Measurements from ENCODE around the gene AGPAT3. TPM values are rescaled to one million over a fixed set of nuclear protein-coding genes. Genes with fewer than 3 reads are reported as not detected.
A peak's percentile ranks its signal among the peaks of the same experiment; 100 is the strongest.

The AGPAT3 gene
- total RNA-seq, 4 donors from 2014 or later = 40.6 to 80.5 (median 65.3) TPM

GRCh38 chr21:43859747-43860214 is 5.2 kb upstream of the AGPAT3 start:
- DNase-seq = no peak
- Histone ChIP-seq H3K36me3 (no peaks in the 10 kb centered on the region), H3K27ac (no peak overlapping the region), H3K27me3 (no peaks in the 10 kb centered on the region), H3K4me1 (peaks cover 0 to 11% of the 10 kb centered on the region in 2 donors), H3K4me3 (replicated peaks in 1 of 3) (no peak overlapping the region), H3K9me3 (no peaks in the 10 kb centered on the region)
- 88 to 90% methylated on average over 8 of the region's 8 CpGs for WGBS, 2 donors
- intact Hi-C loops (cut with DNase I) = no loop called here
- TF ChIP-seq CTCF (IDR thresholded peaks at IDR 0.05) (no peak), POLR2A (IDR thresholded peaks at IDR 0.05) (no peak)

- DNase-seq = no peak
- no peak for TF ChIP-seq POLR2A (IDR thresholded peaks at IDR 0.05)
- no peak for TF ChIP-seq CTCF (IDR thresholded peaks at IDR 0.05)
- no peaks in the 10 kb centered on the region for H3K36me3 ChIP-seq
- no peaks in the 10 kb centered on the region for H3K27me3 ChIP-seq
- H3K4me1 ChIP-seq = peaks cover 6 to 15% of the 10 kb centered on the region in 2 donors
- H3K9me3 ChIP-seq = no peaks in the 10 kb centered on the region
- intact Hi-C loops (cut with DNase I) = no loop called here
- 72 to 77% methylated on average over 8 of the region's 8 CpGs for WGBS, 2 donors
- H3K4me3 ChIP-seq (replicated peaks in 1 of 3) = no peak overlapping the region
- no peak overlapping the region for H3K27ac ChIP-seq
Measured at GRCh38 chr21:43861706-43862105, 3.3 kb upstream of the AGPAT3 start.

GRCh38 chr21:43864313-43864961 is 586 bp upstream of the AGPAT3 start:
- no peaks in the 10 kb centered on the region for H3K9me3 ChIP-seq
- H3K4me3 ChIP-seq (replicated peaks in 1 of 3) = peak overlapping the region in 2 of 3 donors; percentile 30 to 88
- peaks cover 9 to 24% of the 10 kb centered on the region in 2 donors for H3K4me1 ChIP-seq
- no peaks in the 10 kb centered on the region for H3K27me3 ChIP-seq
- no peaks in the 10 kb centered on the region for H3K36me3 ChIP-seq
- TF ChIP-seq CTCF (IDR thresholded peaks at IDR 0.05) = no peak
- TF ChIP-seq POLR2A (IDR thresholded peaks at IDR 0.05) = peak in 1 of 2 donors; percentile 82
- H3K27ac ChIP-seq = peak overlapping the region; percentile 66 to 85 (median 70)
- intact Hi-C loops (cut with DNase I) = no loop called here
- 1 to 4% methylated on average over 4 to 40 of the region's 81 CpGs for WGBS, 2 donors
- DNase-seq = peak; percentile 81 to 82

- Histone ChIP-seq H3K27ac (peak overlapping the region; percentile 87 to 90 (median 88)), H3K4me3 (replicated peaks in 1 of 3) (peak overlapping the region; percentile 28 to 88 (median 66)), H3K36me3 (no peaks in the 10 kb centered on the region), H3K9me3 (no peaks in the 10 kb centered on the region), H3K4me1 (peaks cover 9 to 22% of the 10 kb centered on the region in 2 donors), H3K27me3 (no peaks in the 10 kb centered on the region)
- TF ChIP-seq CTCF (IDR thresholded peaks at IDR 0.05) = no peak
- no peak for TF ChIP-seq POLR2A (IDR thresholded peaks at IDR 0.05)
- DNase-seq = peak; percentile 42 to 55
- WGBS, 2 donors = 0 to 1% methylated on average over 15 to 17 of the region's 59 CpGs
- intact Hi-C loops (cut with DNase I) = no loop called here
Measured at GRCh38 chr21:43865540-43866259, 677 bp downstream of the AGPAT3 start.

GRCh38 chr21:43866260-43866629 is 1.2 kb downstream of the AGPAT3 start:
- H3K36me3 ChIP-seq = no peaks in the 10 kb centered on the region
- H3K4me3 ChIP-seq (replicated peaks in 1 of 3) = peak overlapping the region in 2 of 3 donors; percentile 66 to 88
- DNase-seq = peak; percentile 64 to 68
- peaks cover 9 to 17% of the 10 kb centered on the region in 2 donors for H3K4me1 ChIP-seq
- no peak for TF ChIP-seq POLR2A (IDR thresholded peaks at IDR 0.05)
- TF ChIP-seq CTCF (IDR thresholded peaks at IDR 0.05) = no peak
- no peaks in the 10 kb centered on the region for H3K9me3 ChIP-seq
- intact Hi-C loops (cut with DNase I) = no loop called here
- no peaks in the 10 kb centered on the region for H3K27me3 ChIP-seq
- H3K27ac ChIP-seq = peak overlapping the region; percentile 87 to 90 (median 88)
- WGBS, 2 donors = 2 to 4% methylated on average over 16 of the region's 16 CpGs
